ENCODE measurements around the gene FGR.

Gene FGR

DNA sequence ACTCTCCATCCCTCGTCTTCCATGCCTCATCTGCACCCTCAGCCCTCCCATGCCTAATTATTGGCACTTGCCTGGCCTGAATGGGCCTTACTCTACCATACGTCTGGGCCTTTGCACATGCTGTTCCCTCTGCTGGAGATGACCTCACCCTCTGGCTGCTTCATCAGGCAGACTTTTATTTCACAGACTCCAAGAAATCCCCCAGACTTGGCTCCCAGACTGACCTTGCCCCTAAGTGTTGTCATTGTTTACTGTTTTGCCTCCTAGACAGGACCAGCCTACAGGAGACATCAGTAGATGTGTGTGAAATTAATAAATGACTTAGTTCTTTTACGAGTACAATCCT, 25.8 kb downstream of the FGR start:
- peak overlapping the region; percentile 7; the same call in 1 of the 2 replicates for H3K4me2 ChIP-seq
- peaks cover 43% of the 10 kb centered on the region for H3K4me1 ChIP-seq (ENCODE audit: low read depth, poor library complexity, severe bottlenecking)
- H4K20me1 ChIP-seq (ENCODE audit: insufficient read depth): no peaks in the 10 kb centered on the region
- peak overlapping the region; percentile 16; the same call in 1 of the 2 replicates for H2AFZ ChIP-seq (ENCODE audit: low read depth)
- no peak overlapping the region for H3K4me3 ChIP-seq (IDR thresholded peaks at IDR 0.05; ENCODE audit: insufficient read depth, low read depth, low read length)
- H3K27ac ChIP-seq: peak overlapping the region; percentile 26; the same call in 1 of the 2 replicates
- TF ChIP-seq, protein P1, sequence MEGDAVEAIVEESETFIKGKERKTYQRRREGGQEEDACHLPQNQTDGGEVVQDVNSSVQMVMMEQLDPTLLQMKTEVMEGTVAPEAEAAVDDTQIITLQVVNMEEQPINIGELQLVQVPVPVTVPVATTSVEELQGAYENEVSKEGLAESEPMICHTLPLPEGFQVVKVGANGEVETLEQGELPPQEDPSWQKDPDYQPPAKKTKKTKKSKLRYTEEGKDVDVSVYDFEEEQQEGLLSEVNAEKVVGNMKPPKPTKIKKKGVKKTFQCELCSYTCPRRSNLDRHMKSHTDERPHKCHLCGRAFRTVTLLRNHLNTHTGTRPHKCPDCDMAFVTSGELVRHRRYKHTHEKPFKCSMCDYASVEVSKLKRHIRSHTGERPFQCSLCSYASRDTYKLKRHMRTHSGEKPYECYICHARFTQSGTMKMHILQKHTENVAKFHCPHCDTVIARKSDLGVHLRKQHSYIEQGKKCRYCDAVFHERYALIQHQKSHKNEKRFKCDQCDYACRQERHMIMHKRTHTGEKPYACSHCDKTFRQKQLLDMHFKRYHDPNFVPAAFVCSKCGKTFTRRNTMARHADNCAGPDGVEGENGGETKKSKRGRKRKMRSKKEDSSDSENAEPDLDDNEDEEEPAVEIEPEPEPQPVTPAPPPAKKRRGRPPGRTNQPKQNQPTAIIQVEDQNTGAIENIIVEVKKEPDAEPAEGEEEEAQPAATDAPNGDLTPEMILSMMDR (conservative IDR thresholded peaks at IDR 0.05; ENCODE audit: low read depth, low read length): no peak
- H3K36me3 ChIP-seq (ENCODE audit: insufficient read depth): no peaks in the 10 kb centered on the region
- H3K27me3 ChIP-seq (ENCODE audit: insufficient read depth, low read depth): no peaks in the 10 kb centered on the region
- no peak overlapping the region for H3K9ac ChIP-seq
- no peaks in the 10 kb centered on the region for H3K79me2 ChIP-seq (ENCODE audit: insufficient read depth, low read depth)

- Histone ChIP-seq H3K9ac (no peak overlapping the region), H3K79me2 (ENCODE audit: insufficient read depth, low read depth) (no peaks in the 10 kb centered on the region), H3K4me1 (ENCODE audit: low read depth, poor library complexity, severe bottlenecking) (peaks cover 43% of the 10 kb centered on the region), H3K36me3 (ENCODE audit: insufficient read depth) (no peaks in the 10 kb centered on the region), H3K27ac (no peak overlapping the region), H3K27me3 (ENCODE audit: insufficient read depth, low read depth) (no peaks in the 10 kb centered on the region), H4K20me1 (ENCODE audit: insufficient read depth) (no peaks in the 10 kb centered on the region), H2AFZ (ENCODE audit: low read depth) (no peak overlapping the region; the same call in 1 of the 2 replicates), H3K4me2 (peak overlapping the region; percentile 9; the same call in 1 of the 2 replicates), H3K4me3 (IDR thresholded peaks at IDR 0.05; ENCODE audit: insufficient read depth, low read depth, low read length) (no peak overlapping the region)
- TF ChIP-seq, protein P1 (conservative IDR thresholded peaks at IDR 0.05; ENCODE audit: low read depth, low read length): no peak
These were observed 27.7 kb downstream of the FGR start for GRCh38 chr1:27607239-27607804.

- H3K4me1 ChIP-seq (ENCODE audit: low read depth, poor library complexity, severe bottlenecking): peaks cover 43% of the 10 kb centered on the region
- no peaks in the 10 kb centered on the region for H3K27me3 ChIP-seq (ENCODE audit: insufficient read depth, low read depth)
- no peak overlapping the region for H2AFZ ChIP-seq (ENCODE audit: low read depth)
- H3K36me3 ChIP-seq (ENCODE audit: insufficient read depth): no peaks in the 10 kb centered on the region
- H4K20me1 ChIP-seq (ENCODE audit: insufficient read depth): no peaks in the 10 kb centered on the region
- H3K4me3 ChIP-seq (IDR thresholded peaks at IDR 0.05; ENCODE audit: insufficient read depth, low read depth, low read length): no peak overlapping the region
- no peak overlapping the region for H3K9ac ChIP-seq
- H3K4me2 ChIP-seq: no peak overlapping the region; the same call in 1 of the 2 replicates
- TF ChIP-seq, protein P1 (conservative IDR thresholded peaks at IDR 0.05; ENCODE audit: low read depth, low read length): no peak
- H3K79me2 ChIP-seq (ENCODE audit: insufficient read depth, low read depth): no peaks in the 10 kb centered on the region
- no peak overlapping the region; the same call in 1 of the 2 replicates for H3K27ac ChIP-seq
These were observed 28.2 kb downstream of the FGR start for GRCh38 chr1:27606708-27607238.

GRCh38 chr1:27605796-27606707, 28.9 kb downstream of the FGR start:
- H3K27me3 ChIP-seq (ENCODE audit: insufficient read depth, low read depth): no peaks in the 10 kb centered on the region
- no peak overlapping the region; the same call in 1 of the 2 replicates for H3K4me2 ChIP-seq
- no peak overlapping the region for H2AFZ ChIP-seq (ENCODE audit: low read depth)
- H3K4me1 ChIP-seq (ENCODE audit: low read depth, poor library complexity, severe bottlenecking): peaks cover 43% of the 10 kb centered on the region
- no peaks in the 10 kb centered on the region for H3K36me3 ChIP-seq (ENCODE audit: insufficient read depth)
- no peak overlapping the region for H3K9ac ChIP-seq
- no peak overlapping the region; the same call in 1 of the 2 replicates for H3K27ac ChIP-seq
- H4K20me1 ChIP-seq (ENCODE audit: insufficient read depth): no peaks in the 10 kb centered on the region
- H3K4me3 ChIP-seq (IDR thresholded peaks at IDR 0.05; ENCODE audit: insufficient read depth, low read depth, low read length): no peak overlapping the region
- no peaks in the 10 kb centered on the region for H3K79me2 ChIP-seq (ENCODE audit: insufficient read depth, low read depth)
- TF ChIP-seq, protein P1 (conservative IDR thresholded peaks at IDR 0.05; ENCODE audit: low read depth, low read length): peak; percentile 96
